Panc1 (cell line): ENCODE data around the gene SSBP4.

Experiments used
- CTCF ChIP-seq: fragments of 450-650 bp; IDR thresholded peaks from 2 replicates; pipeline ENCODE4 v1.5.1; 2017; ENCODE audit warnings: mild to moderate bottlenecking
- POLR2AphosphoS5 ChIP-seq: IDR thresholded peaks from 2 replicates; pipeline ENCODE4 v1.6.1; 2012; ENCODE audit warnings: mild to moderate bottlenecking, low read depth, low read length, moderate library complexity
- SIN3A ChIP-seq: IDR thresholded peaks from 2 replicates; pipeline ENCODE4 v1.6.1; 2012; ENCODE audit warnings: low read depth, mild to moderate bottlenecking, low read length, moderate library complexity, borderline replicate concordance; ENCODE audit not compliant: insufficient read depth

GRCh38 chr19:18460900-18461299, 41.7 kb downstream of the SSBP4 start:
- TF ChIP-seq CTCF (no peak), POLR2AphosphoS5 (no peak), SIN3A (no peak)
